GM12878 (cell line): ENCODE measurements around the gene TOP1. TPM values are rescaled to one million over a fixed set of nuclear protein-coding genes. Genes with fewer than 3 reads are reported as not detected.

Experiments used
- ATAC-seq: fragments of 200-7000 bp; cut with Tn5 transposase; 3 replicates; pipeline ENCODE4 v1.9.1; 2020; ENCODE audit warnings: mild to moderate bottlenecking, moderate library complexity
- BruUV-seq: library from RNA; stranded (reverse); fragments of 400-500 nt; replicated peaks from 2 replicates; lab custom pipeline; 2021; lab: Mats Ljungman, UMichigan
- CTCF ChIA-PET: fragments of 300-600 bp; sonication (Branson Sonifier 250); formaldehyde crosslinking; extraction: SDS; loops from one replicate; lab custom pipeline; 2021; ENCODE audit warnings: inconsistent platforms; lab: Yijun Ruan, JAX
- POLR2A ChIA-PET: fragments of 350-600 bp; formaldehyde crosslinking; extraction: SDS; loops from one replicate; lab custom pipeline; 2021; ENCODE audit warnings: inconsistent platforms; lab: Charles Lee
- RAD21 ChIA-PET: fragments of 300-600 bp; sonication (Branson Sonifier 250); formaldehyde crosslinking; loops from one replicate; lab custom pipeline; 2023; ENCODE audit warnings: antibody characterized with exemption; ENCODE audit not compliant: unreplicated experiment; lab: Charles Lee
- SMC1A ChIA-PET: fragments of 300-600 bp; sonication (Branson Sonifier 250); formaldehyde crosslinking; loops from one replicate; lab custom pipeline; 2023; ENCODE audit not compliant: unreplicated experiment, uncharacterized antibody; lab: Charles Lee
- DNase-seq: peaks from one replicate; pipeline ENCODE4 v3.0.0-alpha.2; 2011; ENCODE audit warnings: low read depth, low spot score
- FAIRE-seq: peaks from 3 replicates; lab custom pipeline; 2011; peaks lifted over from hg19 to GRCh38; lab: Jason Lieb, UNC
- H2AFZ ChIP-seq: 2 replicates; pipeline ENCODE4 v1.6.0; 2011; ENCODE audit warnings: low read depth, low read length, control low read depth; ENCODE audit not compliant: control insufficient read depth
- H3K27ac ChIP-seq: 2 replicates; pipeline ENCODE4 v1.5.1; 2011; ENCODE audit warnings: control low read depth; ENCODE audit not compliant: control insufficient read depth, insufficient read depth
- H3K27me3 ChIP-seq, 2 experiments: replicated peaks in 1 of 2; 2 replicates each; pipeline versions ENCODE4 v1.6.0 to v1.6.1; 2011; ENCODE audit warnings: low read length in 1 of 2; ENCODE audit not compliant: control insufficient read depth in 2 of 2, insufficient read depth in 2 of 2
- H3K36me3 ChIP-seq, 2 experiments: 2 replicates each; pipeline ENCODE4 v1.5.1; 2011; ENCODE audit warnings: low read length in 1 of 2; ENCODE audit not compliant: control insufficient read depth in 2 of 2, insufficient read depth in 2 of 2
- H3K4me1 ChIP-seq: 2 replicates; pipeline ENCODE4 v1.6.1; 2011; ENCODE audit warnings: mild to moderate bottlenecking, low read length, moderate library complexity, mixed read lengths; ENCODE audit not compliant: control insufficient read depth, insufficient read depth
- H3K4me2 ChIP-seq: 2 replicates; pipeline ENCODE4 v1.6.0; 2011; ENCODE audit warnings: control low read depth; ENCODE audit not compliant: control insufficient read depth, insufficient read depth
- H3K4me3 ChIP-seq: fragments of 200-600 bp; sonication (generic); 2 replicates; pipeline ENCODE4 v1.5.1; 2016
- H3K79me2 ChIP-seq: 2 replicates; pipeline ENCODE4 v1.6.0; 2011; ENCODE audit warnings: low read length; ENCODE audit not compliant: control insufficient read depth, insufficient read depth
- H3K9ac ChIP-seq: 2 replicates; pipeline ENCODE4 v1.8.0; 2011; ENCODE audit warnings: low read length, control low read depth, mixed read lengths; ENCODE audit not compliant: control insufficient read depth, insufficient read depth
- H3K9me3 ChIP-seq: replicated peaks from 3 replicates; pipeline ENCODE4 v1.5.1; 2011; ENCODE audit warnings: mild to moderate bottlenecking, low read length; ENCODE audit not compliant: control insufficient read depth, insufficient read depth
- H4K20me1 ChIP-seq: 2 replicates; pipeline ENCODE4 v1.6.0; 2011; ENCODE audit not compliant: control insufficient read depth, insufficient read depth
- ASH2L ChIP-seq: fragments of 300-600, 200-600 bp; sonication (generic); IDR thresholded peaks from 2 replicates; pipeline ENCODE4 v1.6.1; 2017; ENCODE audit warnings: low read depth, mild to moderate bottlenecking, borderline replicate concordance
- BRCA1 ChIP-seq: IDR thresholded peaks from 2 replicates; pipeline ENCODE4 v1.6.1; 2011; ENCODE audit warnings: low read depth, low read length, improper control_type of control experiment
- CBX3 ChIP-seq: fragments of 200-600 bp; sonication (generic); IDR thresholded peaks from 2 replicates; pipeline ENCODE4 v1.6.1; 2016; ENCODE audit warnings: low read depth, borderline replicate concordance
- CREB1 ChIP-seq: IDR thresholded peaks from 2 replicates; pipeline ENCODE4 v1.6.1; 2012; ENCODE audit warnings: low read depth, mild to moderate bottlenecking, inconsistent platforms
- EED ChIP-seq: sonication (generic); IDR thresholded peaks from 2 replicates; pipeline ENCODE4 v1.6.1; 2016; ENCODE audit warnings: antibody characterized with exemption, low read depth
- HDGF ChIP-seq: fragments of 450-650 bp; IDR thresholded peaks from 2 replicates; pipeline ENCODE4 v1.6.1; 2016; ENCODE audit warnings: antibody characterized with exemption
- JUND ChIP-seq: IDR thresholded peaks from 2 replicates; pipeline ENCODE4 v1.6.1; 2012; ENCODE audit warnings: low read depth, mild to moderate bottlenecking, low read length, improper control_type of control experiment, moderate library complexity
- KLF5 ChIP-seq: fragments of 450-650 bp; IDR thresholded peaks from 2 replicates; pipeline ENCODE4 v1.6.1; 2014; ENCODE audit warnings: mild to moderate bottlenecking; ENCODE audit not compliant: partially characterized antibody
- NFIC ChIP-seq: IDR thresholded peaks from 2 replicates; pipeline ENCODE4 v1.6.1; 2012; ENCODE audit warnings: low read depth, mild to moderate bottlenecking, inconsistent platforms, low read length, moderate library complexity
- PML ChIP-seq: IDR thresholded peaks from 2 replicates; pipeline ENCODE4 v1.6.1; 2012; ENCODE audit warnings: low read length, inconsistent platforms
- RUNX3 ChIP-seq: IDR thresholded peaks from 2 replicates; pipeline ENCODE4 v1.6.1; 2012; ENCODE audit warnings: low read length, inconsistent platforms
- SMAD1 ChIP-seq: fragments of 450-650 bp; IDR thresholded peaks from 2 replicates; pipeline ENCODE4 v1.6.1; 2018; ENCODE audit warnings: mild to moderate bottlenecking, low read depth; ENCODE audit not compliant: partially characterized antibody
- STAT1 ChIP-seq: fragments of 450-650 bp; conservative IDR thresholded peaks from 2 replicates; pipeline ENCODE4 v1.6.1; 2014; ENCODE audit warnings: antibody characterized with exemption, mild to moderate bottlenecking
- STAT3 ChIP-seq: IDR thresholded peaks from 2 replicates; pipeline ENCODE4 v1.6.1; 2011; ENCODE audit warnings: low read depth, low read length, improper control_type of control experiment
- TAF1 ChIP-seq: IDR thresholded peaks from 2 replicates; pipeline ENCODE4 v1.6.1; 2011; ENCODE audit warnings: mild to moderate bottlenecking, low read depth, low read length, borderline replicate concordance
- WGBS: methylation state at CpG from one replicate; pipeline ENCODE4 v1.1.6; 2016; ENCODE audit warnings: low lambda C conversion rate; ENCODE audit not compliant: insufficient replicate concordance, insufficient coverage; ENCODE audit errors: missing lambda C conversion rate; 5-methylcytosine and 5-hydroxymethylcytosine counted together
- in situ Hi-C: fragments of 300-500 bp; cut with MboI; formaldehyde crosslinking; loops from 9 replicates; pipeline ENCODE4 v1.14.3; 2018; ENCODE audit warnings: mixed read lengths
- intact Hi-C: fragments of 100-400 bp; cut with micrococcal nuclease; formaldehyde crosslinking; loops from one replicate; pipeline ENCODE4 v1.14.2; 2022; ENCODE audit not compliant: unreplicated experiment
- polyA plus RNA-seq, 11 experiments: library from polyadenylated mRNA; depleted of rRNA in 4 of 11; unstranded in 6 of 11; stranded (reverse) in 5 of 11; fragments of >200 nt; fragmentation: Nextera tagmentation in 4 of 11; fragmentation: Illumina TruSeq in 1 of 11; extraction: Ambion mirVana in 4 of 11; extraction: Trizol in 1 of 11; gene quantifications; 1 replicate in 1 of 11; 2 replicates in 10 of 11; pipeline versions ENCODE4 v1.2.1 to v1.2.3, GENCODE V29; 2011 to 2016; ENCODE audit warnings: inconsistent platforms in 2 of 11, missing spikeins in 2 of 11, low read depth in 1 of 11
- total RNA-seq, 4 experiments: library from RNA; depleted of rRNA in 3 of 4; stranded (reverse); fragments of >200 nt in 3 of 4; fragmentation: Illumina TruSeq in 1 of 4; extraction: Trizol in 1 of 4; gene quantifications; 2 replicates each; pipeline versions ENCODE4 v1.2.1 to v1.2.3, GENCODE V29; 2013 to 2021
- TF ChIP-seq, protein P1 (sequence below): IDR thresholded peaks from 2 replicates; pipeline ENCODE4 v1.6.1; 2012; ENCODE audit warnings: low read depth, low read length, improper control_type of control experiment

Gene TOP1
- total and polyA plus RNA-seq, 10 of the 15 experiments (the other 5 are each of a cell fraction or from before 2014, with no cell fraction given): 21.5 to 128 (median 47.3) TPM

DNA sequence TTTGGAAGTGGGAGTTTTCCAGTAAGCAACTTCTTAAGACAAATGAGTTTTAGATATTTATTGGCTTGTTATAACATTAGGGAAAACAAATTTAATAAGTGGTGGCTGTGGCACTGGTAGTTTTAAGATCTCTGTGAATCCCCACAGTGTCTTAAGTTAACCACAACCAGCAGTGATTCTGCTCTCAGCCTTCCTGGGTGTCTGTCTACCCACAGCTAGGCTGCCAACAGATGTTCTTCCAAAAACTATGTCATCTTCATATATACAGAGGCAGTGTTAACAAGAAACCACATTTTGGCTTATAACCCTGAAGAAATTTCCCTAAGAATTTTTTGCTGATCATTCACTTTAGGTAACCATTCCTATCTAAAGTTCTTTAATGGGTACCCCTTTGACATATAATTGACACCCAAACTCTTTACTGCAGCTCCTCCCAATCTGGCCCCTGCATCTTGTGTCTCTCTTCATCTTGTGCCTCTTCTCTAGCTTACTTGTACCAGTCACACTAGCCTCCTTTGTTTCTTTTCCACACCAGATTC lies 52.7 kb downstream of the TOP1 start:
- Histone ChIP-seq H4K20me1 (no peaks in the 10 kb centered on the region), H3K4me1 (peaks cover 9% of the 10 kb centered on the region), H3K27ac (no peak overlapping the region), H3K36me3 (peaks cover 16 to 31% of the 10 kb centered on the region in 2 experiments), H2AFZ (no peak overlapping the region), H3K9me3 (no peaks in the 10 kb centered on the region), H3K4me2 (no peak overlapping the region), H3K79me2 (peaks cover 1% of the 10 kb centered on the region), H3K9ac (no peak overlapping the region), H3K27me3 (no peaks in the 10 kb centered on the region), H3K4me3 (no peak overlapping the region)
- FAIRE-seq (no peak), ATAC-seq (peak; percentile 39), DNase-seq (no peak)
- BruUV-seq: no TSS peak
- ChIA-PET POLR2A (interaction anchor here (0.6 to 1.1 kb wide), 2 partner anchors 15 to 90 kb away, joined by 3 read pairs; no protein-coding TSS in a partner anchor), RAD21 (interaction anchor here (1.1 to 6.3 kb wide), 2 partner anchors 90 to 101 kb away, joined by 3 to 51 read pairs; no protein-coding TSS in a partner anchor), SMC1A (interaction anchor here (0.7 to 12.1 kb wide), 7 partner anchors 8 to 113 kb away, joined by 3 to 120 read pairs (median 4); no protein-coding TSS in a partner anchor), CTCF (interaction anchor here (1.0 to 10.6 kb wide), 6 partner anchors 9 to 113 kb away, joined by 3 to 88 read pairs (median 7); no protein-coding TSS in a partner anchor)
- intact Hi-C loops (no loop called here), in situ Hi-C loops (loop anchor here (25.0 kb wide), 1 partner anchor 344 kb away; no protein-coding TSS in a partner anchor)
- TF ChIP-seq STAT3 (no peak), BRCA1 (no peak), EED (0 out of 2 replicates have a peak, but pooled peaks have one; percentile 21), RUNX3 (peak; percentile 78), NFIC (no peak)

GRCh38 chr20:41082306-41082705 lies 53.7 kb downstream of the TOP1 start:
- TF ChIP-seq KLF5 (no peak), JUND (no peak), ASH2L (no peak), CBX3 (no peak), CREB1 (no peak), SMAD1 (no peak), STAT1 (no peak), HDGF (no peak), TAF1 (no peak), PML (no peak)
- TF ChIP-seq, protein P1, sequence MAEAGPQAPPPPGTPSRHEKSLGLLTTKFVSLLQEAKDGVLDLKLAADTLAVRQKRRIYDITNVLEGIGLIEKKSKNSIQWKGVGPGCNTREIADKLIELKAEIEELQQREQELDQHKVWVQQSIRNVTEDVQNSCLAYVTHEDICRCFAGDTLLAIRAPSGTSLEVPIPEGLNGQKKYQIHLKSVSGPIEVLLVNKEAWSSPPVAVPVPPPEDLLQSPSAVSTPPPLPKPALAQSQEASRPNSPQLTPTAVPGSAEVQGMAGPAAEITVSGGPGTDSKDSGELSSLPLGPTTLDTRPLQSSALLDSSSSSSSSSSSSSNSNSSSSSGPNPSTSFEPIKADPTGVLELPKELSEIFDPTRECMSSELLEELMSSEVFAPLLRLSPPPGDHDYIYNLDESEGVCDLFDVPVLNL: no peak
- H3K9me3 ChIP-seq: no peaks in the 10 kb centered on the region
- ATAC-seq (no peak), DNase-seq (no peak), FAIRE-seq (no peak)
- H3K27ac ChIP-seq: no peak overlapping the region
- ChIA-PET RAD21 (interaction anchor here (1.1 to 6.3 kb wide), 3 partner anchors 13 to 102 kb away, joined by 3 to 51 read pairs (median 7); no protein-coding TSS in a partner anchor), POLR2A (interaction anchor here (1.1 kb wide), 1 partner anchor 91 kb away, joined by 3 read pairs; no protein-coding TSS in a partner anchor), CTCF (interaction anchor here (0.7 to 10.6 kb wide), 6 partner anchors 12 to 110 kb away, joined by 3 to 88 read pairs (median 4); no protein-coding TSS in a partner anchor), SMC1A (interaction anchor here (1.3 to 12.1 kb wide), 4 partner anchors 10 to 114 kb away, joined by 4 to 120 read pairs (median 4); no protein-coding TSS in a partner anchor)
- peaks cover 1% of the 10 kb centered on the region; the same call in 1 of the 2 replicates for H3K79me2 ChIP-seq
- BruUV-seq: no TSS peak
- peaks cover 4% of the 10 kb centered on the region for H3K4me1 ChIP-seq
- no peaks in the 10 kb centered on the region for H3K27me3 ChIP-seq
- in situ Hi-C loops: loop anchor here (25.0 kb wide), 1 partner anchor 345 kb away; no protein-coding TSS in a partner anchor
- no peak overlapping the region for H2AFZ ChIP-seq
- H3K4me2 ChIP-seq: no peak overlapping the region
- H3K36me3 ChIP-seq: peaks cover 13 to 36% of the 10 kb centered on the region in 2 experiments
- H4K20me1 ChIP-seq: no peaks in the 10 kb centered on the region
- no peak overlapping the region for H3K4me3 ChIP-seq
- 74% methylated on average over 2 of the region's 2 CpGs for WGBS
- no peak overlapping the region for H3K9ac ChIP-seq
- intact Hi-C loops: no loop called here
